HEK293 (cell line): ENCODE data around the gene RB1.

Experiments used
- CTCF ChIP-seq: fragments of 450-650 bp; formaldehyde crosslinking; IDR thresholded peaks from 2 replicates; pipeline ENCODE4 v1.5.1; 2016; ENCODE audit warnings: missing biosample characterization, missing genetic modification characterization
- PBX3 ChIP-seq: sonication (generic); formaldehyde crosslinking; IDR thresholded peaks from 2 replicates; pipeline ENCODE4 v1.8.1; 2022; ENCODE audit warnings: mild to moderate bottlenecking, moderate library complexity, missing genetic modification reagents
- ZNF169 ChIP-seq: fragments of 450-650 bp; formaldehyde crosslinking; IDR thresholded peaks from 2 replicates; pipeline ENCODE4 v1.5.1; 2016; ENCODE audit warnings: missing biosample characterization, missing genetic modification characterization
- ZNF529 ChIP-seq: fragments of 450-650 bp; formaldehyde crosslinking; IDR thresholded peaks from 2 replicates; pipeline ENCODE4 v1.5.1; 2017; ENCODE audit warnings: missing genetic modification characterization, missing biosample characterization; ENCODE audit not compliant: insufficient replicate concordance

GRCh38 chr13:48511621-48512230, 208.2 kb downstream of the RB1 start:
- TF ChIP-seq PBX3 (CRISPR knock-in tag): no peak
- no peak for TF ChIP-seq ZNF529 (tag by site-specific recombination)
- no peak for TF ChIP-seq CTCF
- TF ChIP-seq ZNF169: no peak
